22Rv1 (cell line): ENCODE measurements around the gene GRM4.

ENCODE experiments used
- H3K27ac ChIP-seq: fragments of 450-650 bp; 2 replicates; pipeline ENCODE4 v1.5.1; 2017
- CTCF ChIP-seq: fragments of 450-650 bp; IDR thresholded peaks from 2 replicates; pipeline ENCODE4 v1.5.1; 2017; ENCODE audit warnings: mild to moderate bottlenecking
- ZFX ChIP-seq: fragments of 450-650 bp; IDR thresholded peaks from 2 replicates; pipeline ENCODE4 v1.6.1; 2017; ENCODE audit warnings: antibody characterized with exemption, borderline replicate concordance

GRM4 gene

DNA sequence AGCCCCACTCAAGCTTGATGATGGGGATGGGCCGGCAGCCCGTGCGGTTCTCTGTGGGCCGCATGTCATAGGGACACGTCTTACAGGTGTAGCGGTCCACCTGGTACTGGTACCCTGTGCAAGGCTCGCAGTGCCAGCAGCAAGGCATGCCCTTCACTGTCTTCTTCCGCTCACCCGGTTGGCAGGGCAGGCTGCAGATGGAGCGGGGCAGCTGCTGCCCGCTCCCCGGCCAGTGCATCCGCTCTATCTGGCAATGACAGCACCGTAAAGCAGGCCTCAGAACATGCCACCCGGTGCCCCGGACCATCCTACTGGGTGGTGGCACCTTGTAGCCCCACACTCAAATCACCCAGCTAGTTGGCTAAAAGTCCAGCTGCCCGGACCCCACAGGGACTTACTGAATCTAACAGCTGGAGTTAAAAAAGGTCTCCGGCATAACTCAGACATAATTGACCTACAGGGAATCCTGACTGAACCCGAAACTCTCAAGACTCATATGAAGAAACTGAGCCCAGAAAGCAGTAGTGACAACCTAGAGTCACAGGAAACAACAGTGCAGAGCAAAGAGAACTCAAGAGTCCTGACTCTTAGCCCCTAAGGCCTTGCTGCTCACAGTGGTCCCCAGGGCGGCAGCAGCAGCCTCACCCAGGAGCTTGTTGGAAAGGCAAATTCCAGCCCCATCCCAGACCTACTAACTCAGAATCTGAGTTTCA lies 109.4 kb downstream of the GRM4 start:
- no peak for TF ChIP-seq CTCF
- no peak for TF ChIP-seq ZFX
- H3K27ac ChIP-seq: no peak overlapping the region

DNA sequence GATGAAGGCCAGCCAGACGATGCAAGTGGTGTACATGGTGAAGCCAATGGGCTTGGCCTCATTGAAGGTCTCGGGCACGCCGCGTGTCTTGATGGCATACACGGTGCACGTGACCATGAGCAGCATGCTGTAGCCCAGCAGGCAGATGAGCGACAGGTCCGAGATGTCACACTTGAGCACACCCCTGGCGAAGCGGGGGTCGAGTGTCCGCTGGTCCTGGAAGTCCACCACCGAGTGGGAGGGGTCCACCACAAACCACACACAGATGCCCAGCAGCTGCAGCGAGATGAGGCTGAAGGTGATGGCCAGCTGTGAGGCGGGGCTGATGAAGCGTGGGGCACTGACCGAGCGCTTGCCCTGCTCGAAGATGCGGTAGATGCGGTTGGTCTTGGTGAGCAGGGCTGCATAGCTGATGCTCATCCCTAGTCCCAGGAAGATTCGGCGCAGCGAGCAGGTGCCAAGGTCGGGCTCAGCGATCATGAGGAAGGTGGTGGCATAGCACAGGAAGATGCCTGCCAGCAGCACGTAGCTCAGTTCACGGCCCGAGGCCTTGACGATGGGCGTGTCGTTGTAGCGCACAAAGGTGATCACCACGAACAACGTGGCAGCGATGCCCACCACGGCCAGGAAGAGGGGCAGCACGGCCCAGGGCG lies 110.1 kb downstream of the GRM4 start:
- TF ChIP-seq CTCF (no peak), ZFX (no peak)
- H3K27ac ChIP-seq: no peak overlapping the region

DNA sequence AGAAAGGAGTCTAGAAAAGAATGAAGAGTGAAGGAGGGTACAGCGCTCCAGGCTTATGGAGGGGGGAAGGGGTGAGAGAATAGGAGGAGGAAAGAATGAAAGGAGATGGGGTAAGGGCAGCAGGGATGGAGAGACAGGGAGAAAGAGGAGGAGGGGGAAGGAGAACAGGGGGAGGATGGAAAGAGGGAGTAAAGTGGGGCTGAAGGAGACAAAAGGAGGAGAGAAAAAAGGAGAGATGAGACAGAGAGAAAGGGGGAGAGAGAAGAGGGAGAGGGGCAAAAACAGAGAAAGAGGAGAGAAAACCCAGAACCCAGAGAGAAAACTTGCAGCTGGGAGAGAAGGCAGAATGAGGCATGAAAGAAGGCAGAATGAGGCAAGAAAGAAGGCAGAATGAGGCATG lies 110.7 kb downstream of the GRM4 start:
- H3K27ac ChIP-seq: no peak overlapping the region
- TF ChIP-seq CTCF: no peak
- no peak for TF ChIP-seq ZFX

- TF ChIP-seq ZFX: no peak
- TF ChIP-seq CTCF: no peak
- H3K27ac ChIP-seq: no peak overlapping the region
Measured at GRCh38 chr6:34032856-34033255, 113.0 kb downstream of the GRM4 start.

GRCh38 chr6:34031625-34032383 lies 114.1 kb downstream of the GRM4 start:
- TF ChIP-seq ZFX (no peak), CTCF (no peak)
- no peak overlapping the region for H3K27ac ChIP-seq

DNA sequence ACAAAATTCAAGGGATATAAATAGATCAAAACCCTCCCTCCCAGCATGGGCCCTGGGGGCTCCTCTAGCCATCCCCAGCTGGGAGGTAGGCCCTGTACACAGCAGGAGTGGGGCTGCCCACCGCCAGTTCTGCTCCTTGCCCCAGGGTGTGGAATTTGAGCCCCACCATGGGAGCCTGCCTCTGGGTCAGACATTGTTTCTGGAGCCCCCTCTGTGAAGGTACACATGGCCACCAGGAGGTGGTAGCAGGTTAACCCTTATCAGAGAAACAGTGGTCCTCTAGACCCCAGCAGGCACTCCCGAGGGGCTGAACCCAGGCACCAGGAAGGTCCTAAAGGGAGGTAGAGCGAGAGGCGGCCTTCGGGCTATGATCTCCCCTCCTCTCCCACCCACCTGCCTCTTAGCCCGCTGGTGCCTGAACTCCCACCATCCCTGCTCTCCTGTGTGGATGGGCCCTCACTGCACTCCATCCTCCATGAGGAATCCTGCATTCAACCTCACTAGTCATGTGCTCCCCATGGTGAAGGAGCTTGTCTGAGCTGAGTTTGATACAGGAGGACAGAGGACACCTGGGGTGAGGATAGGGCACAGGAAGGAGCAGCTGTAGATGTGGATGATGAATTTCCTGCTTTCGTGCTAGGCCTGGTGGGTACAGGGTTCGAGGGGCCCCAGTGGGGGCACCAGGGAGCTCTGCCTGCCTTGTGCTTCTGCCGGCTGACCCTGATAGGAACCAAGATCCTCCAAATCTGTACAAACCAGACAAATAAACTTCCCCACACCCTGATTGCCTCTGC lies 114.9 kb downstream of the GRM4 start:
- no peak overlapping the region for H3K27ac ChIP-seq
- TF ChIP-seq ZFX: no peak
- TF ChIP-seq CTCF: no peak
